ENCODE results near the gene NAA80. TPM values are rescaled to one million over a fixed set of nuclear protein-coding genes. Genes with fewer than 3 reads are reported as not detected.
A peak's percentile ranks its signal among the peaks of the same experiment; 100 is the strongest.
"Not testable (repeated sequence)": the region's sequence is repeated elsewhere in the genome, so short reads cannot be mapped to it uniquely, and the experiment has no call there.

NAA80 gene
- polyA plus RNA-seq, 3 donors from 2014 or later, result 4.7 to 13.4 (median 10.5) TPM

- Mint-ChIP-seq H3K36me3 (no peaks in the 10 kb centered on the region), H3K4me3 (peak overlapping the region in 1 of 5 donors; percentile 57), H3K9me3 (no peaks in the 10 kb centered on the region), H3K4me1 (peaks cover 21% of the 10 kb centered on the region in 2 donors), H3K27ac (no peak overlapping the region), H3K27me3 (ENCODE audit: low read depth in 3 of 3) (peaks cover 16 to 25% (median 25%) of the 10 kb centered on the region in 3 donors)
- no peak for DNase-seq
Measured at GRCh38 chr3:50273689-50274065, 25.5 kb downstream of the NAA80 start.

GRCh38 chr3:50272911-50273688 lies 26.1 kb downstream of the NAA80 start:
- Mint-ChIP-seq H3K4me3 (peak overlapping the region; percentile 26 to 83 (median 66)), H3K27ac (peak overlapping the region in 5 of 6 donors; percentile 3 to 70 (median 53)), H3K4me1 (peaks cover 21% of the 10 kb centered on the region in 2 donors), H3K36me3 (no peaks in the 10 kb centered on the region), H3K27me3 (ENCODE audit: low read depth in 3 of 3) (peaks cover 18 to 25% (median 24%) of the 10 kb centered on the region in 3 donors), H3K9me3 (no peaks in the 10 kb centered on the region)
- peak; percentile 80 to 83 (median 81) for DNase-seq

- not testable (repeated sequence) for H3K27ac Mint-ChIP-seq, H3K36me3 Mint-ChIP-seq, H3K4me3 Mint-ChIP-seq, H3K9me3 Mint-ChIP-seq, DNase-seq
- peaks cover 21% of the 10 kb centered on the region in 2 donors for H3K4me1 Mint-ChIP-seq
- H3K27me3 Mint-ChIP-seq (ENCODE audit: low read depth in 3 of 3), result peaks cover 21 to 25% (median 21%) of the 10 kb centered on the region in 3 donors
Measured at GRCh38 chr3:50272538-50272910, 26.7 kb downstream of the NAA80 start.

GRCh38 chr3:50271314-50271936 lies 27.8 kb downstream of the NAA80 start:
- no peak for DNase-seq
- Mint-ChIP-seq H3K4me3 (peak overlapping the region in 1 of 5 donors; percentile 6), H3K36me3 (no peaks in the 10 kb centered on the region), H3K27me3 (ENCODE audit: low read depth in 3 of 3) (peaks cover 19 to 22% (median 21%) of the 10 kb centered on the region in 3 donors), H3K9me3 (no peaks in the 10 kb centered on the region), H3K4me1 (peaks cover 21% of the 10 kb centered on the region in 2 donors), H3K27ac (peak overlapping the region in 2 of 6 donors; percentile 1 to 64)

- peaks cover 19% of the 10 kb centered on the region in 2 donors for H3K4me1 Mint-ChIP-seq
- no peak overlapping the region for H3K4me3 Mint-ChIP-seq
- H3K27me3 Mint-ChIP-seq (ENCODE audit: low read depth in 3 of 3), result peaks cover 17 to 19% (median 19%) of the 10 kb centered on the region in 3 donors
- H3K27ac Mint-ChIP-seq, result no peak overlapping the region
- no peaks in the 10 kb centered on the region for H3K9me3 Mint-ChIP-seq
- no peak for DNase-seq
- no peaks in the 10 kb centered on the region for H3K36me3 Mint-ChIP-seq
Measured at GRCh38 chr3:50270422-50271224, 28.6 kb downstream of the NAA80 start.

GRCh38 chr3:50269977-50270413 lies 29.2 kb downstream of the NAA80 start:
- H3K36me3 Mint-ChIP-seq, result no peaks in the 10 kb centered on the region
- no peak for DNase-seq
- H3K4me1 Mint-ChIP-seq, result peaks cover 14 to 16% of the 10 kb centered on the region in 2 donors
- peaks cover 13 to 14% (median 14%) of the 10 kb centered on the region in 3 donors for H3K27me3 Mint-ChIP-seq (ENCODE audit: low read depth in 3 of 3)
- no peak overlapping the region for H3K4me3 Mint-ChIP-seq
- H3K27ac Mint-ChIP-seq, result no peak overlapping the region
- no peaks in the 10 kb centered on the region for H3K9me3 Mint-ChIP-seq

GRCh38 chr3:50269460-50269859 lies 29.7 kb downstream of the NAA80 start:
- Mint-ChIP-seq H3K36me3 (no peaks in the 10 kb centered on the region), H3K4me3 (no peak overlapping the region), H3K9me3 (no peaks in the 10 kb centered on the region), H3K27ac (no peak overlapping the region), H3K4me1 (peaks cover 12 to 14% of the 10 kb centered on the region in 2 donors), H3K27me3 (ENCODE audit: low read depth in 3 of 3) (peaks cover 10 to 14% (median 10%) of the 10 kb centered on the region in 3 donors)
- no peak for DNase-seq

GRCh38 chr3:50268703-50269451 lies 30.3 kb downstream of the NAA80 start, which contains the start of gene SEMA3B:
SEMA3B (plus strand) TSS chr3:50269147; CDS start chr3:50269241, 94 bp downstream.
- Mint-ChIP-seq H3K27ac (no peak within 1 kb of the TSS), H3K27me3 (ENCODE audit: low read depth in 3 of 3) (peaks cover 4 to 11% (median 5%) of the 10 kb centered on the region in 3 donors), H3K4me3 (no peak within 1 kb of the TSS), H3K36me3 (no peaks in the 10 kb centered on the region), H3K4me1 (peaks cover 6 to 10% of the 10 kb centered on the region in 2 donors), H3K9me3 (no peaks in the 10 kb centered on the region)
- no peak for DNase-seq

- no peaks in the 10 kb centered on the region for H3K36me3 Mint-ChIP-seq
- no peak overlapping the region for H3K4me3 Mint-ChIP-seq
- H3K27me3 Mint-ChIP-seq (ENCODE audit: low read depth in 3 of 3), result peaks cover 4 to 11% (median 6%) of the 10 kb centered on the region in 3 donors
- H3K27ac Mint-ChIP-seq, result no peak overlapping the region
- no peaks in the 10 kb centered on the region for H3K9me3 Mint-ChIP-seq
- H3K4me1 Mint-ChIP-seq, result peaks cover 6 to 9% of the 10 kb centered on the region in 2 donors
- no peak for DNase-seq
Measured at GRCh38 chr3:50268276-50268675, 30.9 kb downstream of the NAA80 start.

GRCh38 chr3:50267280-50267913 lies 31.8 kb downstream of the NAA80 start:
- peaks cover 0 to 6% (median 5%) of the 10 kb centered on the region in 3 donors for H3K27me3 Mint-ChIP-seq (ENCODE audit: low read depth in 3 of 3)
- H3K36me3 Mint-ChIP-seq, result no peaks in the 10 kb centered on the region
- H3K27ac Mint-ChIP-seq, result no peak overlapping the region
- H3K4me1 Mint-ChIP-seq, result peaks cover 0 to 4% of the 10 kb centered on the region in 2 donors
- H3K9me3 Mint-ChIP-seq, result no peaks in the 10 kb centered on the region
- no peak overlapping the region for H3K4me3 Mint-ChIP-seq
- DNase-seq, result no peak

- Mint-ChIP-seq H3K4me1 (peaks cover 0 to 4% of the 10 kb centered on the region in 2 donors), H3K27ac (no peak overlapping the region), H3K27me3 (ENCODE audit: low read depth in 3 of 3) (peaks cover 0 to 6% (median 5%) of the 10 kb centered on the region in 3 donors), H3K4me3 (no peak overlapping the region), H3K9me3 (no peaks in the 10 kb centered on the region), H3K36me3 (no peaks in the 10 kb centered on the region)
- no peak for DNase-seq
Measured at GRCh38 chr3:50266836-50267235, 32.4 kb downstream of the NAA80 start.

- Mint-ChIP-seq H3K4me3 (no peak overlapping the region), H3K27ac (peak overlapping the region in 1 of 6 donors; percentile 33), H3K36me3 (no peaks in the 10 kb centered on the region), H3K27me3 (ENCODE audit: low read depth in 3 of 3) (peaks cover 2 to 6% (median 5%) of the 10 kb centered on the region in 3 donors), H3K9me3 (no peaks in the 10 kb centered on the region), H3K4me1 (peaks cover 0 to 1% of the 10 kb centered on the region in 2 donors)
- no peak for DNase-seq
Measured at GRCh38 chr3:50266017-50266416, 33.2 kb downstream of the NAA80 start.
